GM19395 (cell line): ENCODE measurements around the gene ARL13A.
"Not testable (repeated sequence)": the region's sequence is repeated elsewhere in the genome, so short reads cannot be mapped to it uniquely, and the experiment has no call there.

Experiments
- ATAC-seq: cut with Tn5 transposase; IDR thresholded peaks from one replicate; pipeline ENCODE4 v1.9.1; 2021; ENCODE audit warnings: mild to moderate bottlenecking, moderate library complexity; ENCODE audit not compliant: unreplicated experiment

Gene ARL13A

GRCh38 chrX:100984818-100985217, 15.3 kb downstream of the ARL13A start:
- no peak for ATAC-seq

- ATAC-seq, result no peak
Observed at GRCh38 chrX:100990139-100990538, 20.6 kb downstream of the ARL13A start.

- peak; percentile 88 for ATAC-seq
Observed at GRCh38 chrX:100994352-100995281, 25.1 kb downstream of the ARL13A start.

DNA sequence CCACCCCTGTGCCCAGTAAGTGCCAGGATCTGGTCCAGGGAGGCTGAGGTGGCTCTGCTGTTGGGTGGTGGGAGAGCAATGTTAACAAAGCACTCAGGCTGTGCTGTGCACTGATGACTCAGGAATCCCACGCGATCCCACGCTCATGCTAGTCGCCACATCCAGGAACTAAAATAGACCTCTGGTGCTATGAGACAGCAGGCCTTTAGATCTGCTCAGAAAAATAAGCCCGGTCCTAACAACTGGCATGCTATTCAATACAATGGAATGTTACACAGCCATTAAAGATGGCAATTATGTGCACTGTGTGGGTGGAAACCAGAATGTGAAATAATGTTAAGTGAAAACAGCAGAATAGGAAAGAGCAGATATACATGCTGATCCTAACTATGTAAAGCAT, 26.0 kb downstream of the ARL13A start:
- no peak for ATAC-seq

GRCh38 chrX:100999451-100999850, 29.9 kb downstream of the ARL13A start:
- no peak for ATAC-seq

GRCh38 chrX:101009090-101009489, 39.6 kb downstream of the ARL13A start:
- no peak for ATAC-seq

- ATAC-seq, result not testable (repeated sequence)
Observed at GRCh38 chrX:101012031-101012430, 42.5 kb downstream of the ARL13A start.

GRCh38 chrX:101022020-101022419, 52.5 kb downstream of the ARL13A start:
- ATAC-seq, result no peak

DNA sequence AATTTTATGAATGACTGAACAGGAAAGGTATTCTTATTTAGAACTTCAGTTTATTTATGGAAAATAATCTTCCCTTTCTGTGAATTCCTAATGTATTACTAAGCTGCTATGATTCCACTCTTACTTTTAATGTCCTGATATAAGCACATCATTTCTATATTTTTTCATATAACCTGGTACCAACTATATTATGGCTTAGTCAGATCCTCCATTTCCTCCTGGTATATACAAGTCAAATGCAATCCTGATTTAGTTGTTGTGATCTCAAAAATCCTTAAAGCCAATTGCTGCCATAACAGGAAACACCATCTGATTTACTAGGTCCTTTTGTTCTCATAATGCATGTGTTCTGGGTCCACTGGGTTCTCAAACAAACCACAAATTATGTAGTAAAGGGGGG, 55.6 kb downstream of the ARL13A start:
- ATAC-seq, result no peak

- ATAC-seq, result no peak
Observed at GRCh38 chrX:101028562-101028961, 59.1 kb downstream of the ARL13A start.

GRCh38 chrX:101029665-101030064, 60.2 kb downstream of the ARL13A start:
- ATAC-seq, result no peak

- no peak for ATAC-seq
Observed at GRCh38 chrX:101037231-101037630, 67.7 kb downstream of the ARL13A start.

DNA sequence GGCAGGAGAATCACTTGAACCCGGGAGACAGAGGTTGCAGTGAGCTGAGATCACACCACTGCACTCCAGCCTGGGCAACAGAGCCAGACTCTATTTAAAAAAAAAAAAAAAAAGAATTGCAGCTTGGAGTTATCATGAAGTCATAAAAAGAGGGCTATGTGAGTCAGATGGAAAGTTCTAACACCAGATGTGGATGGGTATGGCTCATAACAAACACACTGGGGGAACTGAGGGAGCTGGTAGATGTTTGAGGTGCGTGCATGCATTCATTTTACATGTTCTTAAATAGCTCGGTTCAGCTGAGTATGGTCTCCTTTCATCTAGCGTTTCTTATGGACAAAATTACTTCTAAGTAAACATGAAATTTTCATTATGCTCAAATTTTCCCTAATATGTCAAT, 70.7 kb downstream of the ARL13A start:
- ATAC-seq, result no peak
